ENCODE results near the gene NUTF2.
"Not testable (repeated sequence)": the region's sequence is repeated elsewhere in the genome, so short reads cannot be mapped to it uniquely, and the experiment has no call there.

The NUTF2 gene

GRCh38 chr16:67841198-67841815 lies 5.4 kb upstream of the NUTF2 start:
- DNase-seq = no peak

- DNase-seq = peak; percentile 80
Observed at GRCh38 chr16:67841816-67842508, 4.8 kb upstream of the NUTF2 start, which contains the start of gene THAP11. THAP11 (plus strand) TSS chr16:67842320; CDS start chr16:67842555, 235 bp downstream.

- no peak for DNase-seq
Observed at GRCh38 chr16:67842509-67843342, 4.0 kb upstream of the NUTF2 start.

- DNase-seq = no peak
Observed at GRCh38 chr16:67843343-67843765, 3.4 kb upstream of the NUTF2 start.

- no peak for DNase-seq
Observed at GRCh38 chr16:67844497-67844896, 2.2 kb upstream of the NUTF2 start.

GRCh38 chr16:67845291-67846062 lies 1.3 kb upstream of the NUTF2 start:
- no peak for DNase-seq

- no peak for DNase-seq
Observed at GRCh38 chr16:67846063-67846319, 742 bp upstream of the NUTF2 start.

GRCh38 chr16:67847064-67847861 lies 530 bp downstream of the NUTF2 start, which contains the start of gene CENPT:
CENPT (minus strand) TSS chr16:67847693; CDS start chr16:67833859, 13,834 bp downstream.
- no peak for DNase-seq

GRCh38 chr16:67848118-67848517 lies 1.4 kb downstream of the NUTF2 start:
- DNase-seq = no peak

- no peak for DNase-seq
Observed at GRCh38 chr16:67853670-67854069, 6.9 kb downstream of the NUTF2 start.

- DNase-seq = no peak
Observed at GRCh38 chr16:67855789-67856188, 9.1 kb downstream of the NUTF2 start.

- no peak for DNase-seq
Observed at GRCh38 chr16:67856927-67857546, 10.3 kb downstream of the NUTF2 start.

GRCh38 chr16:67857547-67858233 lies 11.0 kb downstream of the NUTF2 start:
- peak; percentile 62 for DNase-seq

GRCh38 chr16:67858500-67858899 lies 11.8 kb downstream of the NUTF2 start:
- DNase-seq = no peak

- DNase-seq = no peak
Observed at GRCh38 chr16:67860589-67861398, 14.1 kb downstream of the NUTF2 start.

GRCh38 chr16:67861877-67862276 lies 15.1 kb downstream of the NUTF2 start:
- no peak for DNase-seq

GRCh38 chr16:67862623-67863583 lies 16.2 kb downstream of the NUTF2 start:
- DNase-seq = no peak

GRCh38 chr16:67864044-67864443 lies 17.3 kb downstream of the NUTF2 start:
- DNase-seq = not testable (repeated sequence)

GRCh38 chr16:67864594-67864993 lies 17.9 kb downstream of the NUTF2 start:
- DNase-seq = no peak

All from NCI-H2029 (cell line).